ENCODE results near the gene DCC. TPM values are rescaled to one million over a fixed set of nuclear protein-coding genes. Genes with fewer than 3 reads are reported as not detected.

The DCC gene
- total and polyA plus RNA-seq, 2 of the 8 experiments (the other 6 are each of a cell fraction or from before 2014, with no cell fraction given), result 0.14 to 1.4 TPM

- no peak overlapping the region for H3K4me2 ChIP-seq (ENCODE audit: insufficient read depth in 1 of 2, low read depth in 2 of 2, low read length in 2 of 2)
- no peaks in the 10 kb centered on the region for H3K79me2 ChIP-seq (ENCODE audit: control insufficient read depth in 1 of 2, insufficient read depth in 2 of 2, low read length in 2 of 2)
- H3K18ac ChIP-seq (ENCODE audit: extremely low read depth, low read length), result no peak overlapping the region
- no peak overlapping the region for H3K23ac ChIP-seq (ENCODE audit: insufficient read length)
- H2AK5ac ChIP-seq (ENCODE audit: low read depth, low read length), result no peak overlapping the region
- no peak overlapping the region for H3K56ac ChIP-seq (replicated peaks; ENCODE audit: insufficient read length, low read depth, low read length)
- no peaks in the 10 kb centered on the region for H3K36me3 ChIP-seq (ENCODE audit: control insufficient read depth in 2 of 4, insufficient read depth in 4 of 4, low read length in 3 of 4)
- H2BK15ac ChIP-seq (ENCODE audit: low read length), result no peak overlapping the region
- H4K8ac ChIP-seq (ENCODE audit: extremely low read depth, insufficient read depth, low read length), result no peak overlapping the region
- H3K27me3 ChIP-seq (replicated peaks in 1 of 4; ENCODE audit: control insufficient read depth in 3 of 4, extremely low read depth in 1 of 4, insufficient read depth in 3 of 4, low read length in 3 of 4), result no peaks in the 10 kb centered on the region
- H3K23me2 ChIP-seq (ENCODE audit: low read depth, low read length), result no peaks in the 10 kb centered on the region
- H4K91ac ChIP-seq (replicated peaks; ENCODE audit: insufficient read length, low read length), result no peak overlapping the region
- no peak overlapping the region for H3K14ac ChIP-seq (ENCODE audit: insufficient read length)
- FAIRE-seq (no peak), DNase-seq (ENCODE audit: low read depth in 1 of 2, low spot score in 2 of 2) (no peak)
- no peaks in the 10 kb centered on the region for H3K4me1 ChIP-seq (replicated peaks in 1 of 4; ENCODE audit: control insufficient read depth in 3 of 4, insufficient read depth in 4 of 4, low read length in 3 of 4)
- no peak overlapping the region for H2AFZ ChIP-seq (ENCODE audit: low read length)
- 95% methylated on average over 3 of the region's 3 CpGs; no CpG with 5 or more reads in 1 of the 2 experiments for WGBS, 2 experiments (ENCODE audit: extremely low coverage in 1 of 2, insufficient coverage in 1 of 2, insufficient read length in 1 of 2, insufficient replicate concordance in 2 of 2, low coverage in 1 of 2, low lambda C conversion rate in 2 of 2, missing lambda C conversion rate in 1 of 2)
- no peak overlapping the region for H3K4me3 ChIP-seq (ENCODE audit: extremely low read depth in 1 of 4, insufficient read depth in 2 of 4, low read depth in 3 of 4, low read length in 4 of 4)
- no peaks in the 10 kb centered on the region for H3K9me3 ChIP-seq (ENCODE audit: insufficient read depth in 2 of 2, low read depth in 1 of 2, low read length in 1 of 2)
- no peak overlapping the region for H4K5ac ChIP-seq (ENCODE audit: insufficient read length, low read depth, low read length)
- H3K27ac ChIP-seq (ENCODE audit: low read depth, low read length), result no peak overlapping the region
- ChIA-PET POLR2A (ENCODE audit: partially characterized antibody) (no interaction called here), CTCF (ENCODE audit: partially characterized antibody) (interaction anchor here (0.9 to 1.0 kb wide), 2 partner anchors 11 to 33 kb away, joined by 3 to 4 read pairs; no protein-coding TSS in a partner anchor)
- no peak overlapping the region for H2BK12ac ChIP-seq (ENCODE audit: low read depth, low read length)
- H3K9ac ChIP-seq (replicated peaks in 1 of 4; ENCODE audit: extremely low read depth in 1 of 4, low read depth in 3 of 4, low read length in 3 of 4), result no peak overlapping the region
- no peaks in the 10 kb centered on the region for H3K79me1 ChIP-seq (ENCODE audit: low read depth, low read length)
- H4K20me1 ChIP-seq (replicated peaks in 1 of 2; ENCODE audit: control insufficient read depth in 1 of 2, insufficient read depth in 2 of 2, low read length in 2 of 2), result no peaks in the 10 kb centered on the region
- no peak overlapping the region for H2BK5ac ChIP-seq (ENCODE audit: low read depth, low read length)
- H3K4ac ChIP-seq (replicated peaks; ENCODE audit: insufficient read length, low read depth, low read length), result no peak overlapping the region
- no peak overlapping the region for H2BK20ac ChIP-seq (ENCODE audit: low read length)
- no peak overlapping the region for H2BK120ac ChIP-seq (replicated peaks; ENCODE audit: low read depth, low read length)
- TF ChIP-seq PHF8 (conservative IDR thresholded peaks at IDR 0.05; ENCODE audit: low read depth, low read length) (no peak), SP2 (IDR thresholded peaks at IDR 0.05; ENCODE audit: low read length) (no peak), CBX5 (IDR thresholded peaks at IDR 0.05; ENCODE audit: low read depth, low read length) (no peak), CHD2 (IDR thresholded peaks at IDR 0.05; ENCODE audit: low read length) (no peak), SIRT6 (IDR thresholded peaks at IDR 0.05; ENCODE audit: low read length) (no peak), EZH2 (IDR thresholded peaks at IDR 0.05; ENCODE audit: low read depth, low read length, severe bottlenecking) (no peak), GTF2F1 (IDR thresholded peaks at IDR 0.05; ENCODE audit: borderline replicate concordance, low read depth, low read length) (no peak), CTBP2 (IDR thresholded peaks at IDR 0.05; ENCODE audit: borderline replicate concordance, insufficient read depth, insufficient read length, low read length) (no peak), NRF1 (IDR thresholded peaks at IDR 0.05; ENCODE audit: low read depth, low read length) (no peak), USF2 (IDR thresholded peaks at IDR 0.05; ENCODE audit: low read length) (no peak), TAF1 (IDR thresholded peaks at IDR 0.05; ENCODE audit: low read depth, low read length) (no peak), SP1 (IDR thresholded peaks at IDR 0.05; ENCODE audit: low read depth, low read length) (no peak), SAP30 (IDR thresholded peaks at IDR 0.05; ENCODE audit: insufficient read depth, insufficient replicate concordance, low read length) (no peak), CREB1 (IDR thresholded peaks at IDR 0.05) (no peak), POU5F1 (IDR thresholded peaks at IDR 0.05; ENCODE audit: low read depth, low read length) (no peak)
Measured at GRCh38 chr18:52352920-52353319, 12.9 kb downstream of the DCC start.

Measured in H1 (cell line).